HepG2 (cell line): ENCODE results near the gene ANGPTL2. TPM values are rescaled to one million over a fixed set of nuclear protein-coding genes. Genes with fewer than 3 reads are reported as not detected.

Experiments
- ASH2L ChIP-seq: fragments of 300-600, 200-600 bp; sonication (generic); IDR thresholded peaks from 2 replicates; pipeline ENCODE4 v1.7.0; 2017; ENCODE audit warnings: low read depth, mild to moderate bottlenecking, moderate library complexity, mixed read lengths, low read length; ENCODE audit not compliant: insufficient read length
- ATF5 ChIP-seq: sonication (generic); formaldehyde crosslinking; IDR thresholded peaks from 2 replicates; pipeline ENCODE4 v1.4.0; 2020; ENCODE audit warnings: mild to moderate bottlenecking, low read depth, missing genetic modification reagents
- BCL6 ChIP-seq: IDR thresholded peaks from 2 replicates; pipeline ENCODE4 v1.6.1; 2016; ENCODE audit warnings: missing genetic modification reagents, missing compliant biosample characterization
- CHCHD3 ChIP-seq: sonication (generic); formaldehyde crosslinking; IDR thresholded peaks from 2 replicates; pipeline ENCODE4 v1.8.0; 2022; ENCODE audit warnings: mild to moderate bottlenecking, missing genetic modification reagents, moderate library complexity
- ESRRA ChIP-seq: sonication (generic); formaldehyde crosslinking; IDR thresholded peaks from 2 replicates; pipeline ENCODE4 v1.5.1; 2020; ENCODE audit warnings: mild to moderate bottlenecking, low read depth, missing genetic modification reagents
- ISL2 ChIP-seq: sonication (generic); formaldehyde crosslinking; IDR thresholded peaks from 2 replicates; pipeline ENCODE4 v1.5.0; 2020; ENCODE audit warnings: missing genetic modification reagents
- JARID2 ChIP-seq: sonication (generic); formaldehyde crosslinking; IDR thresholded peaks from 2 replicates; pipeline ENCODE4 v1.8.1; 2023; ENCODE audit warnings: missing genetic modification reagents, inconsistent platforms; ENCODE audit not compliant: insufficient replicate concordance
- NONO ChIP-seq, 2 experiments: fragments of 450-650 bp in 1 of 2; sonication (generic) in 1 of 2; formaldehyde crosslinking in 1 of 2; IDR thresholded peaks in 1 of 2; conservative IDR thresholded peaks in 1 of 2; 2 replicates each; pipeline versions ENCODE4 v1.6.1 to v1.8.0; 2017 to 2022; ENCODE audit warnings: mild to moderate bottlenecking in 1 of 2, missing genetic modification reagents in 1 of 2, moderate library complexity in 1 of 2
- PLRG1 ChIP-seq: fragments of 450-650 bp; conservative IDR thresholded peaks from 2 replicates; pipeline ENCODE4 v1.6.1; 2016
- RAD21 ChIP-seq: fragments of 450-650 bp; formaldehyde crosslinking; IDR thresholded peaks from 2 replicates; pipeline ENCODE4 v1.5.0; 2020; ENCODE audit warnings: mild to moderate bottlenecking
- RARA ChIP-seq: IDR thresholded peaks from 2 replicates; pipeline ENCODE4 v1.6.1; 2016; ENCODE audit warnings: missing genetic modification reagents, missing compliant biosample characterization
- RARG ChIP-seq: sonication (generic); formaldehyde crosslinking; IDR thresholded peaks from 2 replicates; pipeline ENCODE4 v1.4.0; 2020; ENCODE audit warnings: low read depth, mild to moderate bottlenecking, missing genetic modification reagents
- RERE ChIP-seq: IDR thresholded peaks from 2 replicates; pipeline ENCODE4 v1.6.1; 2016; ENCODE audit warnings: low read depth, missing genetic modification reagents, missing compliant biosample characterization
- SOX6 ChIP-seq, 2 experiments: fragments of 450-650 bp in 1 of 2; sonication (generic) in 1 of 2; formaldehyde crosslinking in 1 of 2; IDR thresholded peaks; 2 replicates each; pipeline versions ENCODE4 v1.4.0 to v1.6.1; 2017 to 2020; ENCODE audit warnings: antibody characterized with exemption in 1 of 2, mild to moderate bottlenecking in 1 of 2, missing genetic modification reagents in 1 of 2
- SPEN ChIP-seq: sonication (generic); formaldehyde crosslinking; IDR thresholded peaks from 2 replicates; pipeline ENCODE4 v1.5.1; 2020; ENCODE audit warnings: low read depth, mild to moderate bottlenecking, missing genetic modification reagents
- YY1 ChIP-seq: IDR thresholded peaks from 2 replicates; pipeline ENCODE4 v1.6.1; 2011; ENCODE audit warnings: low read length, low read depth, moderate library complexity, mild to moderate bottlenecking; ENCODE audit not compliant: insufficient read depth, insufficient replicate concordance
- ZBTB20 ChIP-seq: sonication (generic); formaldehyde crosslinking; IDR thresholded peaks from 2 replicates; pipeline ENCODE4 v1.8.1; 2023; ENCODE audit warnings: missing genetic modification reagents, low read depth, mild to moderate bottlenecking, borderline replicate concordance
- ZNF24 ChIP-seq: fragments of 450-650 bp; IDR thresholded peaks from 2 replicates; pipeline ENCODE4 v1.6.1; 2017; ENCODE audit warnings: antibody characterized with exemption, mild to moderate bottlenecking
- ZNF383 ChIP-seq: sonication (generic); formaldehyde crosslinking; IDR thresholded peaks from 2 replicates; pipeline ENCODE4 v1.4.0; 2020; ENCODE audit warnings: missing genetic modification reagents, mild to moderate bottlenecking, borderline replicate concordance
- ZNF557 ChIP-seq: sonication (generic); formaldehyde crosslinking; IDR thresholded peaks from 2 replicates; pipeline ENCODE4 v1.4.0; 2020; ENCODE audit warnings: missing genetic modification reagents
- ZNF672 ChIP-seq: sonication (generic); formaldehyde crosslinking; IDR thresholded peaks from 2 replicates; pipeline ENCODE4 v1.8.1; 2022; ENCODE audit warnings: missing genetic modification reagents
- ZNF7 ChIP-seq: IDR thresholded peaks from 2 replicates; pipeline ENCODE4 v1.6.1; 2016; ENCODE audit warnings: missing biosample characterization, missing genetic modification reagents
- ZNF740 ChIP-seq: sonication (generic); formaldehyde crosslinking; IDR thresholded peaks from 2 replicates; pipeline ENCODE4 v1.4.0; 2020; ENCODE audit warnings: missing genetic modification reagents
- ZNF772 ChIP-seq: sonication (generic); formaldehyde crosslinking; IDR thresholded peaks from 2 replicates; pipeline ENCODE4 v1.5.0; 2020; ENCODE audit warnings: mild to moderate bottlenecking, missing genetic modification reagents
- ZNF777 ChIP-seq: sonication (generic); formaldehyde crosslinking; IDR thresholded peaks from 2 replicates; pipeline ENCODE4 v1.4.0; 2020; ENCODE audit warnings: missing genetic modification reagents
- ZSCAN29 ChIP-seq: sonication (generic); formaldehyde crosslinking; conservative IDR thresholded peaks from 2 replicates; pipeline ENCODE4 v1.4.0; 2020; ENCODE audit warnings: mild to moderate bottlenecking, missing genetic modification reagents
- polyA plus RNA-seq, 8 experiments: library from polyadenylated mRNA; depleted of rRNA in 3 of 8; stranded (reverse) in 7 of 8; unstranded in 1 of 8; fragments of >200 nt; fragmentation: Illumina TruSeq in 4 of 8; extraction: Trizol in 4 of 8; gene quantifications; 2 replicates each; pipeline versions ENCODE4 v1.2.1 to v1.2.3, GENCODE V29; 2011 to 2016; ENCODE audit warnings: low read depth in 4 of 8, missing spikeins in 1 of 8, mixed read lengths in 1 of 8; ENCODE audit not compliant: insufficient read depth in 1 of 8
- total RNA-seq, 5 experiments: library from RNA; depleted of rRNA; stranded (reverse); fragments of >200 nt; fragmentation: Illumina TruSeq; extraction: Trizol; gene quantifications; 2 replicates each; pipeline ENCODE4 v1.2.3, GENCODE V29; 2016; ENCODE audit warnings: low read depth in 1 of 5

The ANGPTL2 gene
- total and polyA plus RNA-seq, 2 of the 13 experiments (the other 11 are each of a cell fraction or from before 2014, with no cell fraction given), result 0.91 to 21.0 TPM

GRCh38 chr9:127109212-127109711 lies 13.2 kb downstream of the ANGPTL2 start (continued):
- TF ChIP-seq ZNF777 (no peak), BCL6 (CRISPR knock-in tag) (peak; percentile 45; the same call in 1 of the 2 replicates), ZNF7 (CRISPR knock-in tag) (no peak), ZNF24 (no peak), ZNF740 (CRISPR knock-in tag) (no peak), SPEN (CRISPR knock-in tag) (no peak), RAD21 (no peak), ASH2L (peak; percentile 62), RARA (CRISPR knock-in tag) (peak; percentile 56; the same call in 1 of the 2 replicates), SOX6 (IDR thresholded peaks at IDR 0.05) (no peak), SOX6 (CRISPR knock-in tag; IDR thresholded peaks at IDR 0.05) (peak; percentile 64; the same call in 1 of the 2 replicates), ESRRA (CRISPR knock-in tag) (no peak), ZNF383 (CRISPR knock-in tag) (no peak), ZBTB20 (CRISPR knock-in tag) (no peak), RARG (CRISPR knock-in tag) (no peak), ATF5 (CRISPR knock-in tag) (no peak), ZNF557 (CRISPR knock-in tag) (no peak), ISL2 (CRISPR knock-in tag) (no peak), ZSCAN29 (CRISPR knock-in tag) (no peak), RERE (CRISPR knock-in tag) (no peak), ZNF672 (no peak), ZNF772 (CRISPR knock-in tag) (no peak), YY1 (no peak), NONO (IDR thresholded peaks at IDR 0.05) (no peak), NONO (CRISPR knock-in tag; conservative IDR thresholded peaks at IDR 0.05) (no peak), JARID2 (CRISPR knock-in tag) (no peak), CHCHD3 (CRISPR knock-in tag) (no peak), PLRG1 (no peak)
